ENCODE results near the gene YEATS2.

Gene YEATS2

GRCh38 chr3:183815951-183816475, 118.4 kb downstream of the YEATS2 start:
- DNase-seq = no peak

GRCh38 chr3:183816681-183817510, 119.3 kb downstream of the YEATS2 start:
- no peak for DNase-seq

GRCh38 chr3:183817639-183818038, 120.0 kb downstream of the YEATS2 start:
- DNase-seq = no peak

- no peak for DNase-seq
Measured at GRCh38 chr3:183818041-183818620, 120.5 kb downstream of the YEATS2 start.

- DNase-seq = no peak
Measured at GRCh38 chr3:183818706-183819624, 121.4 kb downstream of the YEATS2 start.

- DNase-seq = no peak
Measured at GRCh38 chr3:183819831-183820230, 122.2 kb downstream of the YEATS2 start.

GRCh38 chr3:183822631-183823030, 125.0 kb downstream of the YEATS2 start:
- DNase-seq = no peak

- no peak for DNase-seq
Measured at GRCh38 chr3:183823963-183824362, 126.4 kb downstream of the YEATS2 start.

GRCh38 chr3:183824761-183825455, 127.3 kb downstream of the YEATS2 start:
- DNase-seq = no peak

GRCh38 chr3:183825456-183826161, 128.0 kb downstream of the YEATS2 start, which contains the start of gene MAP6D1:
MAP6D1 (minus strand) TSS chr3:183825577; CDS start chr3:183825547, 30 bp downstream.
- DNase-seq = no peak

GRCh38 chr3:183826448-183827250, 129.1 kb downstream of the YEATS2 start:
- DNase-seq = no peak

- DNase-seq = no peak
Measured at GRCh38 chr3:183827809-183828537, 130.4 kb downstream of the YEATS2 start.

GRCh38 chr3:183828538-183828870, 130.9 kb downstream of the YEATS2 start:
- no peak for DNase-seq

GRCh38 chr3:183829466-183829865, 131.9 kb downstream of the YEATS2 start:
- DNase-seq = no peak

GRCh38 chr3:183830187-183830586, 132.6 kb downstream of the YEATS2 start:
- DNase-seq = no peak

- no peak for DNase-seq
Measured at GRCh38 chr3:183833516-183833915, 135.9 kb downstream of the YEATS2 start.

GRCh38 chr3:183837390-183837789, 139.8 kb downstream of the YEATS2 start:
- DNase-seq = no peak

- no peak for DNase-seq
Measured at GRCh38 chr3:183837894-183838293, 140.3 kb downstream of the YEATS2 start.

- DNase-seq = no peak
Measured at GRCh38 chr3:183839751-183840150, 142.2 kb downstream of the YEATS2 start.

- no peak for DNase-seq
Measured at GRCh38 chr3:183844606-183845005, 147.0 kb downstream of the YEATS2 start.
